Measurements from ENCODE around the gene ABHD18. TPM values are rescaled to one million over a fixed set of nuclear protein-coding genes. Genes with fewer than 3 reads are reported as not detected.
A peak's percentile ranks its signal among the peaks of the same experiment; 100 is the strongest.
"Not testable (repeated sequence)": the region's sequence is repeated elsewhere in the genome, so short reads cannot be mapped to it uniquely, and the experiment has no call there.

The ABHD18 gene
- 10 to 100 TPM; 22.8 to 26.7 TPM for total RNA-seq

GRCh38 chr4:127965062-127965802 lies at the start of gene ABHD18, which contains the start of gene MFSD8:
Gene ABHD18, plus strand, starts transcription at chr4:127965406. Its CDS starts 17,550 bp downstream, at chr4:127982956.
Gene MFSD8, minus strand, starts transcription at chr4:127965173. Its CDS starts 40 bp downstream, at chr4:127965133.
- CTCF ChIA-PET, result interaction anchor here (0.5 to 1.3 kb wide), 10 partner anchors 10 to 242 kb away, joined by 3 to 6 read pairs (median 4); partner anchors contain the start of gene LARP1B

GRCh38 chr4:127916512-127916911 lies 48.7 kb upstream of the ABHD18 start:
- Mint-ChIP-seq H3K36me3 (ENCODE audit: low read depth) (peaks cover 16% of the 10 kb centered on the region), H3K9me3 (no peaks in the 10 kb centered on the region), H3K4me1 (no peaks in the 10 kb centered on the region), H3K27ac (no peak overlapping the region), H3K4me3 (no peak overlapping the region), H3K27me3 (no peaks in the 10 kb centered on the region)
- CTCF ChIA-PET, result interaction anchor here (0.7 kb wide), 1 partner anchor 20 kb away, joined by 3 read pairs; no protein-coding TSS in a partner anchor
- POLR2A ChIA-PET, result no interaction called here
- DNase-seq, result no peak

More at GRCh38 chr4:127965062-127965802, at the start of gene ABHD18, which contains the start of gene MFSD8:
- POLR2A ChIA-PET, result interaction anchor here (0.7 to 1.4 kb wide), 3 partner anchors 32 to 96 kb away, joined by 3 to 6 read pairs (median 3); partner anchors contain the start of gene LARP1B
- H3K9me3 Mint-ChIP-seq, result no peaks in the 10 kb centered on the region
- peaks cover 43% of the 10 kb centered on the region for H3K4me1 Mint-ChIP-seq
- H3K27ac Mint-ChIP-seq, result peak within 1 kb of the TSS; percentile 99
- peak; percentile 100 for DNase-seq
- no peaks in the 10 kb centered on the region for H3K27me3 Mint-ChIP-seq
- peak within 1 kb of the TSS; percentile 96 for H3K4me3 Mint-ChIP-seq
- peaks cover 15% of the 10 kb centered on the region for H3K36me3 Mint-ChIP-seq (ENCODE audit: low read depth)

- no peaks in the 10 kb centered on the region for H3K4me1 Mint-ChIP-seq
- no peaks in the 10 kb centered on the region for H3K27me3 Mint-ChIP-seq
- H3K4me3 Mint-ChIP-seq, result no peak overlapping the region
- no peak for DNase-seq
- no peak overlapping the region for H3K27ac Mint-ChIP-seq
- POLR2A ChIA-PET, result no interaction called here
- no peaks in the 10 kb centered on the region for H3K9me3 Mint-ChIP-seq
- CTCF ChIA-PET, result interaction anchor here (0.7 kb wide), 1 partner anchor 20 kb away, joined by 3 read pairs; no protein-coding TSS in a partner anchor
- peaks cover 16% of the 10 kb centered on the region for H3K36me3 Mint-ChIP-seq (ENCODE audit: low read depth)
Measured at GRCh38 chr4:127917151-127917550, 48.1 kb upstream of the ABHD18 start.

- Mint-ChIP-seq H3K36me3 (ENCODE audit: low read depth) (peaks cover 26% of the 10 kb centered on the region), H3K27ac (no peak overlapping the region), H3K4me1 (no peaks in the 10 kb centered on the region), H3K4me3 (no peak overlapping the region), H3K9me3 (no peaks in the 10 kb centered on the region), H3K27me3 (no peaks in the 10 kb centered on the region)
- DNase-seq, result no peak
- CTCF ChIA-PET, result no interaction called here
- POLR2A ChIA-PET, result no interaction called here
Measured at GRCh38 chr4:127920521-127920920, 44.7 kb upstream of the ABHD18 start.

GRCh38 chr4:127922226-127922625 lies 43.0 kb upstream of the ABHD18 start:
- H3K27ac Mint-ChIP-seq, result no peak overlapping the region
- H3K4me3 Mint-ChIP-seq, result no peak overlapping the region
- H3K27me3 Mint-ChIP-seq, result no peaks in the 10 kb centered on the region
- POLR2A ChIA-PET, result no interaction called here
- H3K9me3 Mint-ChIP-seq, result no peaks in the 10 kb centered on the region
- CTCF ChIA-PET, result no interaction called here
- peaks cover 35% of the 10 kb centered on the region for H3K36me3 Mint-ChIP-seq (ENCODE audit: low read depth)
- DNase-seq, result no peak
- H3K4me1 Mint-ChIP-seq, result no peaks in the 10 kb centered on the region

GRCh38 chr4:127925720-127926119 lies 39.5 kb upstream of the ABHD18 start:
- H3K4me1 Mint-ChIP-seq, H3K27me3 Mint-ChIP-seq, H3K9me3 Mint-ChIP-seq, POLR2A ChIA-PET, DNase-seq, H3K27ac Mint-ChIP-seq, H3K4me3 Mint-ChIP-seq: not testable (repeated sequence)
- CTCF ChIA-PET, result interaction anchor here (0.6 kb wide), 1 partner anchor 38 kb away, joined by 5 read pairs; no protein-coding TSS in a partner anchor
- peaks cover 36% of the 10 kb centered on the region for H3K36me3 Mint-ChIP-seq (ENCODE audit: low read depth)

GRCh38 chr4:127930175-127930574 lies 35.0 kb upstream of the ABHD18 start:
- ChIA-PET POLR2A (no interaction called here), CTCF (interaction anchor here (0.7 kb wide), 1 partner anchor 130 kb away, joined by 3 read pairs; no protein-coding TSS in a partner anchor)
- no peak overlapping the region for H3K27ac Mint-ChIP-seq
- no peak overlapping the region for H3K4me3 Mint-ChIP-seq
- H3K27me3 Mint-ChIP-seq, result no peaks in the 10 kb centered on the region
- DNase-seq, result no peak
- no peaks in the 10 kb centered on the region for H3K4me1 Mint-ChIP-seq
- H3K36me3 Mint-ChIP-seq (ENCODE audit: low read depth), result peaks cover 24% of the 10 kb centered on the region
- peaks cover 2% of the 10 kb centered on the region for H3K9me3 Mint-ChIP-seq

GRCh38 chr4:127931836-127932235 lies 33.4 kb upstream of the ABHD18 start:
- H3K27me3 Mint-ChIP-seq, H3K4me3 Mint-ChIP-seq, H3K9me3 Mint-ChIP-seq, POLR2A ChIA-PET, H3K4me1 Mint-ChIP-seq, DNase-seq, H3K27ac Mint-ChIP-seq: not testable (repeated sequence)
- CTCF ChIA-PET, result interaction anchor here (1.3 kb wide), 1 partner anchor 13 kb away, joined by 6 read pairs; no protein-coding TSS in a partner anchor
- peaks cover 11% of the 10 kb centered on the region for H3K36me3 Mint-ChIP-seq (ENCODE audit: low read depth)

- Mint-ChIP-seq H3K36me3 (ENCODE audit: low read depth) (peaks cover 6% of the 10 kb centered on the region), H3K4me1 (no peaks in the 10 kb centered on the region), H3K9me3 (no peaks in the 10 kb centered on the region), H3K27ac (no peak overlapping the region), H3K27me3 (no peaks in the 10 kb centered on the region), H3K4me3 (no peak overlapping the region)
- no peak for DNase-seq
- CTCF ChIA-PET, result interaction anchor here (1.4 kb wide), 1 partner anchor 20 kb away, joined by 3 read pairs; no protein-coding TSS in a partner anchor
- POLR2A ChIA-PET, result no interaction called here
Measured at GRCh38 chr4:127936974-127937373, 28.2 kb upstream of the ABHD18 start.

- H3K27ac Mint-ChIP-seq, result no peak overlapping the region
- POLR2A ChIA-PET, result no interaction called here
- H3K27me3 Mint-ChIP-seq, result no peaks in the 10 kb centered on the region
- H3K4me1 Mint-ChIP-seq, result peaks cover 4% of the 10 kb centered on the region
- H3K36me3 Mint-ChIP-seq (ENCODE audit: low read depth), result peaks cover 13% of the 10 kb centered on the region
- H3K9me3 Mint-ChIP-seq, result no peaks in the 10 kb centered on the region
- no peak for DNase-seq
- H3K4me3 Mint-ChIP-seq, result no peak overlapping the region
- CTCF ChIA-PET, result no interaction called here
Measured at GRCh38 chr4:127957105-127957504, 8.1 kb upstream of the ABHD18 start.

GRCh38 chr4:127959794-127960193 lies 5.4 kb upstream of the ABHD18 start:
- ChIA-PET CTCF (no interaction called here), POLR2A (no interaction called here)
- Mint-ChIP-seq H3K9me3 (no peaks in the 10 kb centered on the region), H3K27me3 (no peaks in the 10 kb centered on the region), H3K4me3 (no peak overlapping the region), H3K4me1 (peaks cover 19% of the 10 kb centered on the region), H3K36me3 (ENCODE audit: low read depth) (peaks cover 18% of the 10 kb centered on the region), H3K27ac (no peak overlapping the region)
- DNase-seq, result no peak

GRCh38 chr4:127963633-127964398 lies 1.4 kb upstream of the ABHD18 start:
- CTCF ChIA-PET, result interaction anchor here (0.6 kb wide), 1 partner anchor 18 kb away, joined by 4 read pairs; no protein-coding TSS in a partner anchor
- not testable (repeated sequence) for H3K27me3 Mint-ChIP-seq, DNase-seq, H3K9me3 Mint-ChIP-seq
- Mint-ChIP-seq H3K36me3 (ENCODE audit: low read depth) (peaks cover 14% of the 10 kb centered on the region), H3K4me3 (peak overlapping the region; percentile 77), H3K4me1 (peaks cover 39% of the 10 kb centered on the region), H3K27ac (peak overlapping the region; percentile 85)
- POLR2A ChIA-PET, result interaction anchor here (1.4 kb wide), 1 partner anchor 77 kb away, joined by 3 read pairs; no protein-coding TSS in a partner anchor

Measured in activated CD4-positive, alpha-beta T cell treated with anti-CD3 and anti-CD28 coated beads, Interleukin-2, amount 10 ng/mL, durations not matched to agents 7 days and 5 days (primary cell).